GM19328 (cell line): ENCODE data around the gene AVPR2.

Experiments
- ATAC-seq: cut with Tn5 transposase; IDR thresholded peaks from one replicate; pipeline ENCODE4 v1.9.1; 2021; ENCODE audit warnings: mild to moderate bottlenecking, moderate library complexity; ENCODE audit not compliant: unreplicated experiment

Gene AVPR2

GRCh38 chrX:153930011-153930910 lies 25.8 kb downstream of the AVPR2 start:
- no peak for ATAC-seq

- no peak for ATAC-seq
Measured at GRCh38 chrX:153931151-153931550, 26.7 kb downstream of the AVPR2 start.

- ATAC-seq: no peak
Measured at GRCh38 chrX:153931748-153932147, 27.3 kb downstream of the AVPR2 start.

- no peak for ATAC-seq
Measured at GRCh38 chrX:153932220-153932915, 27.9 kb downstream of the AVPR2 start.

- no peak for ATAC-seq
Measured at GRCh38 chrX:153933748-153934147, 29.3 kb downstream of the AVPR2 start.

- ATAC-seq: peak; percentile 19
Measured at GRCh38 chrX:153934148-153934761, 29.8 kb downstream of the AVPR2 start.

- peak; percentile 93 for ATAC-seq
Measured at GRCh38 chrX:153934762-153935325, 30.4 kb downstream of the AVPR2 start, which contains the start of gene NAA10. Gene NAA10 (minus strand): TSS chrX:153935037. CDS start chrX:153934904, 133 bp downstream.

GRCh38 chrX:153935326-153935851 lies 30.9 kb downstream of the AVPR2 start:
- ATAC-seq: no peak

- ATAC-seq: no peak
Measured at GRCh38 chrX:153937056-153937455, 32.6 kb downstream of the AVPR2 start.

GRCh38 chrX:153938226-153938786 lies 33.8 kb downstream of the AVPR2 start:
- no peak for ATAC-seq

- ATAC-seq: no peak
Measured at GRCh38 chrX:153939573-153939972, 35.1 kb downstream of the AVPR2 start.

GRCh38 chrX:153941336-153942252 lies 37.1 kb downstream of the AVPR2 start:
- no peak for ATAC-seq

GRCh38 chrX:153944140-153944799 lies 39.8 kb downstream of the AVPR2 start, which contains the start of gene RENBP:
Gene RENBP (minus strand): TSS chrX:153944643. CDS start chrX:153944610, 33 bp downstream.
- ATAC-seq: no peak

GRCh38 chrX:153944800-153945150 lies 40.3 kb downstream of the AVPR2 start:
- ATAC-seq: no peak

GRCh38 chrX:153945956-153946943 lies 41.8 kb downstream of the AVPR2 start:
- ATAC-seq: no peak

- ATAC-seq: peak; percentile 66
Measured at GRCh38 chrX:153947009-153947769, 42.7 kb downstream of the AVPR2 start.

GRCh38 chrX:153948002-153948466 lies 43.6 kb downstream of the AVPR2 start:
- no peak for ATAC-seq
